ENCODE data around the gene CASZ1.

The CASZ1 gene

DNA sequence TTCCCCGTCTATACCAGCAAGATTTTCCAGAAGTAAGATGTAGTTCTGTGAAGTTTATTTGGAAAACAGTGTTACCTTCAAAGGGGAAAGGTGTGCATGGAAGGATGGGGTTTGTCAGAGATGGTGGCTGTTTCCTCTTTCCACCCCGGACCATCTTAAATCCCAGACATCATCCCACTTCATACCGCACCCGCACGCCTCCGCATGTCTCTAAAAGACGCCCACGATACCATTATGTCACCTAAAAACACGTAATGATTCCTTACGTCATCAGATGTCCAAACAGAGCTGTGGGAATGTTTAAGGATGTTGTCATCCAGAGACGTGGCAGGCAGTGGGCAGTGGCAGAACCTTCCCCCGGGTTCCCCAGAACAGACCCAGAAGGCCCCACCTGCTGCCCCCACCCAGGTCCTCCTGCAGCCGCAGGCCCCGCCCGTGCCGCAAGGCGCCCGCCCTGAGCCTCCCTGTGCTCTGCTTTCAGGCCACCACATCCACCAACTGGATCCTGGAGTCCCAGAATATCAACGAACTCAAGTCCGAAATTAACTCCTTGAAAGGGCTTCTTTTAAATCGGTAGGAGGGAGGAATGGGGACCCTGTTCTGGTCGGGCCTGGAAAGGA, 169.5 kb downstream of the CASZ1 start:
- no peak for DNase-seq (ENCODE audit: low read depth in 2 of 2, low spot score in 1 of 2)

DNA sequence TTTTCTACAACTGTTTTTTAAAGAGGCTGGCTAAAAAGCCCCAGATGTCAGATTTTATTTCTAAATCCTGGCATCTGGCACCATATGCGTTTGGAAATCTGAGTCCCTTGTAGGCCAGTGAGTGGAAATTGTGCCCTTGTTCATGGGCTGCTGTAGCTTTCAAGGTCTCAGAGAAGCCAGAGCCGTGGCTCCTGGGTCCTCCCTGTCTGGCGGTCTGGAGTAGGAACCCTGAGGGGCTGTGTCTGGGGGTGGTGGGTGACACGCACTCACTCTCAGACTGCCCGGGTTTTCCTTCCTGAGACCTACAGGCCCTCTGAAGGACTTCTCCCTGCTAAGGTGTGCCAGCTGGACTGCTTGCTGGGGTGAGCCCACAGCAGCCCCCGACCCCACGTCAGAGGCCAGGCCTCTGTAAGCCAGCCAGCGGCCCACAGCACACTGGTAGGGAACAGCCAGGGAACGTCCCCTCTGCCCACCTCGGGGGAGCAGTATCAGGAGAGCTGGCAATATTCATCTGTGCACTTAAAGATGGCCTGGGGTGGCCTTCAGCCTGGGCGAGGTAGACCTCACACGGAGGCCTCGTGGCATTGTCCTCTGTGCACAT, 170.2 kb downstream of the CASZ1 start:
- no peak for DNase-seq (ENCODE audit: low read depth in 2 of 2, low spot score in 1 of 2)

DNA sequence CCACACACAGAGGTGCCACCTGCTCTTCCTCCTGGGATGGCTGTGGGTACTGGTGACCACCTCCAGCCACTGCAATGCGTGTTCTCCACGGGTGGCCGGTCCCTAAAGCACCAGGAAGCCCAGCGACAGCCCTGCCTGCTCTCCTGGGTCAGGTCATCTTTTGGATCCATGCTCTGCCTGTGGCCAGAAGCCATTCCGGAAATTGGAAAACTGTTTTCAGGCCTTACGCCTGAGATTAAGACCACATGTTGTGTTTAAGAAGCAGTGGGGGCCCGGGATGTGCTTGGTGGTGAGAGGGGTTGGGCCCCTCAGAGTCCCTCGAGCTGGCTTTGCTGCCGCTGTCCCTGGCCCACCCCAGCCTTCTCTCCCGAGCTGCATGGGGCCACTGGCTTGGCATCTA, 170.9 kb downstream of the CASZ1 start:
- no peak for DNase-seq (ENCODE audit: low read depth in 2 of 2, low spot score in 1 of 2)

DNA sequence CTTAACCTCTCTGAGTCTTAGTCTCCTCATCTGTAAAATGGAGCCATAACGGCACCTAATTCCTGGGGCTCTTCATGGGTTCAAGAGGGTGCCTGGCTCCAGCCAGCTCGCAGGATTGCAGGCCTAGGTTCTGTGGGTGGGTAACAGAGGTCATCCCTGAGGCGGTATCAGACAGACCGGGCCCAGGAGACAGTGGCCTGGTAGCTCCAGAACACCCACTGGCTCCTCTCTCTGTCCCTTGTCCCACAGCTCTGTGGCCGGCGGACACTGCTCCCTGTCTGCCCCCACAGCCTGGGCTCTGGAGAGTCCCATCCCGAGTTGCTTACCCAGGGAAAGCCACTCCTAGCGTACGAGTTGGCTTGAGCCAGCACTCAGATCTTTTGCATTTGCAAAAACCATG, 171.4 kb downstream of the CASZ1 start:
- DNase-seq (ENCODE audit: low read depth in 2 of 2, low spot score in 1 of 2), result no peak

DNA sequence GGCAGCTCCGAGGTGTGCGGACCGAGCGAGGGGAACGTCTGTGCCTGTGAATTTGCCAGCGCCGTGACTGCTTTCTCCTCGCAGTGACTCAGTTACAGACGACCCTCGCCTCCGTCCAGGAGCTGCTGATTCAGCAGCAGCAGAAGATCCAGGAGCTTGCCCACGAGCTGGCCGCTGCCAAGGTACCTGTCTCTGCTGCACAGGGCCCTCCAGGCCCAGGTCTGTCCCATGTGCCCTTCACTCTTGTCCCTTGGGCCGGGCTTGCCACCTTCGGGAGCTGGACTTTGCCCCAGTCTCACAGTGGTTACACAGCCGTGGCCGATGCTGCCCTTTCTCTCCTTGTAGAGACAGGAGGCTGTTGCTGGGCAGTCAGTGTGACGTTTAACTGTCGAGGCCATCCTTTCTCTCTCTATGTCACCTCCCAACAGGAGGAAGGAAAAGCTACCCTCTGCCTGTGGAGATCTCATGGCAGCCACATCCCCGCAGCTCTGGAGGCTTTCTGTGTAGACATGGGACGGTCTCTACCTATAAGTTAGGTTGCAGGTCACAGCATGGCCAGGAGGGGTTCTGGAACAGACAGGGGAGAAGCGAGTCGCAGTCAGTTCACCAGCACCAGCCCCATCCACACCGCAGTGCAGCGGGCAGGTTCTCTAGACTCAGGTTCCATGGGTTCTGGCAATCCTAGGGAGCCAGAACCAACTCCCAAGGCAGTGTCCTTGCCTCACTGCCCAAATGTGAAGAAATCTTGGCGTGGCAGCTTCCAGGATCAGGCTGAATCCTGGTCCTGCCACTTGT, 172.0 kb downstream of the CASZ1 start:
- no peak for DNase-seq (ENCODE audit: low read depth in 2 of 2, low spot score in 1 of 2)

DNA sequence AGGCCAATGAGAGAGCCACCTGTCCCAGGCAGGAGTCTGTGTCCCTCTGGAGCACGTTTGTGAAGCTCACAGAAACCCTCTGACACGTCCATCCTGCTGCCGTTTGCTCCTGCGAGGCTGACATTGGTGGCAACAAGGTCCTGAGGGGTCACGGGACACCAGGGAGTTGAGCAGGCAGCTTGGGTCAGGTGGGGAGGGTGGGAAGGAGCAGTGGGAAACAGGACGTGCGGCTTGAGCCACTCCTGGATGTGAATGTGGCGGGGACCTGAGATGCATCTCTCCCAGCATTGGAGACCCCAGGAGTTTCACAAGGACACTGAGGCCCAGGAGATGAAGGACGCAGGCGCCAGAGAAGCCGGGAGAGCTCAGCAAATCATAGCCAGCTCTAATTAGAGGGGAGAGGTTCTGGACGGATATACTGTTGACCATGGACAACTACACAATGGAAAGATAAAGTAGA, 172.7 kb downstream of the CASZ1 start:
- DNase-seq (ENCODE audit: low read depth in 2 of 2, low spot score in 1 of 2), result no peak

DNA sequence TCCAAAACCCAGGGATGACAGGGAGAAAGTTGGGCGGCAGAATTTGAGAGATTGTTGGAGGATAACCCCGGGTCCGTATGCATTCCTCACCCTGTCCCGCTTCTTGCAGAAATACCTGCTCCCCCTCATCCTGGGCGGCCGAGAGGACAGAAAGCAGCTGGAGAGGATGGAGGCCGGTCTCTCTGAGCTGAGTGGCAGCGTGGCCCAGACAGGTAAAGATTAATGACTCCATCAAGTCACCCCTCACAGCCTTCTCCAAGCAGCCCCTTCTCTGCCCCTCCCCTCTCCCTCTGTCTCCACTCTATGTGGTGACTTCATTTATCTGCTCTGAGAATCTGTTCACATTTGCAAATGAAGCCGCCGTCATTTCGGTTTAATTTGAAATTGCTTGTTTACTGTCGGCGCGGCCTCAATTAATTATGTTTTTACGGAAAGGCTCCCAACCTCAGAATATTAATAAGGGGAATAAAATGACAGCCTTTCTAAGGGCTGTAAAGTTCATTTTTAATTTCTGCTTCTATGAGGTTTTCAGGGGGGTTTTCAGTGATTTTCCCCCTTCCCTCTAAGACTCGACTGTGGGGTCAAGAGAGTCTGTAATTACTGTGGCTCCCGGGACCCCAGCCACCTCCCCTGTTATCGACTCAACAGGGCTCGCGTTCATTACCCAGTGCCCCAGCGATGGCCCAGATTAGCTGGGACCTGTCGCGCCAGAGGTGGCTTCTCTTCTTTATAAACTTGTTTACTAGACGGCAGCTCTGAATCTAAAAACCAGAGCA, 173.3 kb downstream of the CASZ1 start:
- no peak for DNase-seq (ENCODE audit: low read depth in 2 of 2, low spot score in 1 of 2)

DNA sequence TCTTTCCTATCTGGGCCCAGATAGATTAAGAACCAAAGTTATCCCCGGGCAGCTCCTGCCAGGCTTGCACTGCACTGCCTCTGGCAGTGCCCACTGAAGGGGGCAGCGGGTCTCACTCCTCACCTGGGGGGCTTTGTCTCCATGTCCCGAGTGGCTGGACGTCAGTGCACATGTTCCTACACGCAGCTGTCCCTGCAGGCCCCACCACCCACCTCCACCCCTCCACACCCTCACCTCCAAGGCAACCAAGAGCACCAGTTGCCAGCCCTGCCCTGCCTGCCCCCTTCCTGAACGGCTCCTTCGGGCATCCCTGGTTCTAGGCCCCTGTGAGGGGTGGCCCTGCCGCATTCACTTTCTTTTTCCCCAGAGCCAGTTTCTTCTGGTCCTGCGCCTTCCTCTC, 174.5 kb downstream of the CASZ1 start:
- DNase-seq (ENCODE audit: low read depth in 2 of 2, low spot score in 1 of 2), result no peak

DNA sequence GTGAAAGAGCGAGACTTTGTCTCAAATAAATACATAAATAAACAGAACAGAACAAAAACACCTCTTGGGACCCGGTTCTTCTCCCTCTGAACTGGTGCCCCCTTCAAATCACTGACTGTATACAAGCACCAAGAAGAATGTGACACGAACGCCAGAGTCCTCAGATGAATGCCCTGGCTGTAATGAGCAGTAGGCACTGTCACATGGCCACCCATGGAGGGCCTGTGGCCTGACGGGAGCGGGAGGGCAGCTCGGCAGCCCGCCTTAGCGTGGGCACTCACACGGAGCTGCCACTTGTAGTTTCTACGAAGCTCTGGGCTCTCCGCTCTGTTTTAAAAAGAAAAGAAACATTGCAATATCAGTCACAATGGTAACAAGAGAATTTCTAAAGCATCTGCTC, 175.7 kb downstream of the CASZ1 start:
- no peak for DNase-seq (ENCODE audit: low read depth in 2 of 2, low spot score in 1 of 2)

DNA sequence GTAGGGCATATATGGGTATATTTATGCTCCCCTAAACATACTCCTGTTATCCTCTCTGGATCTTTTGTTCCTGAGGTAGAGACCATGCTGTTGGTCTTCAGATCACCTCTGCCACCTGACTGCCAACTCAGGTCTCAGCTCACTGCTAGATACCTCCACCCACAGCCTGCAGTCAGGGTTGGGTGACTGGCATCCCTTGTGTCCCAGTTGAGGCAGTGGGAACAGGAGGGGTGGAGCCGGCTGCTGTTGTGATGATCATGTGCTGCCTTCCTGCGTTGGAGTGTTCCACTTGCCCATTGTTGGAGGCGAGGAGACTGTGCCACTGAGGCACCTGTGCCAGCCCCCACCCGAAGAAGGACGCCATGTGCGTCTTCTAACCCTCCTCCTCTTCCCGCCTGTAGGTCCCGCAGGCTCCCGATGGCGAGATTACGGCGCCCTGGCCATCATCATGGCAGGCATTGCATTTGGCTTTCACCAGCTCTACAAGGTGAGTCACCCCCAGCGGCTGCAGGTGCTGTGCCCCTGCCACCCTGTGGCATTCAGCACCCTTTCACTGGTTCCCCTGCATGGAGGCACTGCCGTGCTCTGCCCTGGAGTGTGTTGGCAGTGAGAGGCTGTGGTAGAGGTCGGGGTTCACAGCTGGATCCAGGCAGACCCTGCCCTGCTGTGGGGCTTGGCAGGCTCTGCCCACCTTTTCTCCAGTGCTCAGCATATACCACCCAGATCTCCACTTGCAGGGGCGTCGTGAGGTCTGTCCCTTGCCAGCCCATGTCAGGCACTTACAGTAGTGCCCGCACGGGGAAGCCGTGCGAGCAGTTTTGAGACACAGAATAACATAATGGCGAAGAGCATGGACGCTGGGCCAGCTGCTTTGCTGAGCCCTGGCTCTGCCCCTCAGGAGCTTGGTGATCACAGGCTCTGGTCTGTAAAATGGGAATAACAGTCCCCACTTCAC, 178.2 kb downstream of the CASZ1 start:
- DNase-seq (ENCODE audit: low read depth in 2 of 2, low spot score in 1 of 2), result no peak

DNA sequence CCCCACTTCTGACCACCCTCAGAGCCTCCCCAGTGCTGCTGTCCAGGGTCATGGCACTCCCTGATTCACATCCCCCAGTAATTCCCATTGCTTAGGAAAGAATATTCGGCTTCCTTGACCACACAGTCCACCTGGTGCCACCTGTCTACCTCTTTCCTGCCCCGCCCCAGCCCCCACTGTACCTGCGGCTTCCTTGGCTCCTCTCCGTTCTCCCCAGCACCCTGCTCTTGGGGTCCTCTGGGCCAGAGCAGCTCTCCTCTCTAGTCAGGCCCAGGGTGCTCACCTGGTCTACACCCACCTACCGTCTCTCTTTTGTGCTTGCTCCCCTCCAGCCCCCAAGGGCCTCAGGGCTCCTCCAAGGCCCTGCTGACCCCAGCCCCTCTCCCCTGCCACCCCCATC, 179.1 kb downstream of the CASZ1 start:
- DNase-seq (ENCODE audit: low read depth in 2 of 2, low spot score in 1 of 2), result no peak

DNA sequence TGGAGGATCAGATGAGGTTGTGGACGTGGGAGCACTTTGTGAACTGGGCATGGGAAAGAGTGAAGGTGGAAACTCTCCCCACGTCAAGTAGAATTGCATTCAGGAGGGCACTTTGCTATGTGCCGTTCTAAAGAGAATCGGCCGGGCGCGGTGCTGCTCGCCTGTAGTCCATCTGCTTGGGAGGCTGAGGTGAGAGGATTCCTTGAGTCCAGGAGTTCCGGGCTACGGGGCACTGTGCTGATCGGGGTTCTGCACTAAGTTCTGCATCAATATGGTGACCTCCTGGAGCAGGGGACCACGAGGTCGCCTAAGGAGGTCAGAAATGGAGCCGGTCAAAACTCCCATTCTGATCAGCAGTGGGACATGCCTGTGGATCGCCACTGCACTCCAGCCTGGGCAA, 179.8 kb downstream of the CASZ1 start:
- no peak for DNase-seq (ENCODE audit: low read depth in 2 of 2, low spot score in 1 of 2)

DNA sequence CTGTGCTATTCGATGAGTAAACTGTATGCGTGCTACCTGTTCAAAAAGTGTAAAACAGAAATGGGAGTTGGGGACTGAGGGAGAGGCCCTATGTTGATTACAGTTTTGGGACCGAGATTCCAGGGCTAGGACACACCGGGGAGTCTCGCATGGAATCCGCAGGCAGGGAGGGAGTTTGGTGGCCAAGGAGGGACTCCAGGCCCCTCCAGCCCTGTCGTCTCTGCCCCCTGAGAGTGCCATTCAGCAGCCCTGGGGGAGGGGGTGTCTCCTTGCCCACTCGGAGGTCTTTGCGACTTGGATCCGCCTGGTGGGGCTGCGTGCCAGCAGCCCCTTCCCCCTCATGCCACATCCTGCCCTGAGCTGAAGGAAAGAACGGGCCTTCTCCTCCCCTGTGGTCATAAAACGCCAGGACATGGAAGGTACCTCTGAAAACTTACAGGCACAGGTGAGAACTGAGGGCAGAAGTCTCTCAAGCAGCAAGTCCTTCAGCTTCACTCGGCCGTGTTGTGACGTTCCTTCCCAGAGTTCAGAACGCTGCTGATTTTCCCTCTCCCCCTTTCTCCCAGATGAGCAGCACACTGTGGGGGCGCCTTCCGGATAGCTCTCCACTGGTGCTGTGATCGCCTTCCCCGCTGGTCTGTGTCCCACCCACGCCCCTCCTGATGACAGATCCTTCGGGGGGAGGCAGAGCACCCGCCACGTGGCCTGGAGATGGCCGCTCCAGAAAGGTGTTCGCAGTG, 180.3 kb downstream of the CASZ1 start:
- DNase-seq (ENCODE audit: low read depth in 2 of 2, low spot score in 1 of 2), result no peak

DNA sequence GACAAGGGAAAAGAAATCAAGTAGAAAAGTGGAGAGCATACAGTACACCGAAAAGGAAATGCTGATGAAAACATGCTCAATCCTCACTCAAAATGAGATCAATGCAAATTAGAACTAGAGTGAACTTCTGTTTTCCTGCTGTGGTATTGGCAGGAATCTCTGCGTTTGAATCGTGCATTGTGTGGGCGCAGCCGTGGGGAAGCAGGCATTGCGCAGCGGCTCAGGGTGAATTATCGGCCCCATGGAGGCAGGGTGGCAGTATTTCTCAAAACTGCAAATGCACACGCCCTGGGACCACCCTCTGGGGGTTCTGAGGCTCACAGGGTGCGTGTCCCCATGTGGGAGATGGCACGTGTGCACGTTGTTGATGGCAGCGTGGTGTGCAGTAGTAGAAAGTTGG, 181.1 kb downstream of the CASZ1 start:
- DNase-seq (ENCODE audit: low read depth in 2 of 2, low spot score in 1 of 2), result no peak

DNA sequence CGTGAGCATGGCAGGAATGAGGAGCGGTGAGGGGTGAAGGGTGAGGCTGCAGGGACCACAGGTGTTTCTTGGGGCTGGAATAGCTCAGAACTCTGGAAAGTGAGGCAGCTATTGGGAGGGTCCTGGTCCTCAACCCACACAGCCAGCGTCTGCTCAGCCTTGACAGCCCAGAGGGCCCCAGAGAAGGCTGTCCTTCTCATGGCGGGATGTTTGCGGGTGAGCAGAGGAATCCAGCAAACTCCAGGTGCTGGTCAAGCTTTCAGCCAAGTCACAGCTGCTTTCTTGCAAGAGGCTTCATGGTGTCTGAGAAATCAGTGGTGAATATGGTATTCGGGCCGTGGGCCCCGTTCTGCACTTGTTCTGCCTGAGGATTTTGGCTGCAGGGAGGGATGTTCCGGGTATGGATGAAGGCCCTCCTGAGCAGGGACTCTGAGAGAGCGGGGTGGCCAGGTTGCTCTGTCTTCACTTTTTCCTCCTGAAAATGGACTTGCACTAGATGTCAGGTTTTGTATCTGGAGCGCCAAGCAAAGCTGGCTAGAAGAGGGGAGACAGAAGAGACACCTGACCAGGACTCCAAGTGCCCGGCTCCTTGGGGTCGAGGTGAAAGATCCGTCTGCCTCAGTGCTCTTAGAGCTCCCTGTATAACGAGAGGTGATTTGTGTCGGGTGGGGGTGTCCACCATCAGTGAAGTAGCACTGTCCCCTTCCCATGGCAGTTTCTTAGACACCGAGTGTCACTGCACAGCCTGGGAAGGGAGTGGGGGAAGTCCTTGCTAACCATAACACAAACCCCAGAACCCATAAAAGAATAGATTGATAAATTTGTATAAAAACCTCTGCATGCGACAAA, 181.8 kb downstream of the CASZ1 start:
- no peak for DNase-seq (ENCODE audit: low read depth in 2 of 2, low spot score in 1 of 2)

DNA sequence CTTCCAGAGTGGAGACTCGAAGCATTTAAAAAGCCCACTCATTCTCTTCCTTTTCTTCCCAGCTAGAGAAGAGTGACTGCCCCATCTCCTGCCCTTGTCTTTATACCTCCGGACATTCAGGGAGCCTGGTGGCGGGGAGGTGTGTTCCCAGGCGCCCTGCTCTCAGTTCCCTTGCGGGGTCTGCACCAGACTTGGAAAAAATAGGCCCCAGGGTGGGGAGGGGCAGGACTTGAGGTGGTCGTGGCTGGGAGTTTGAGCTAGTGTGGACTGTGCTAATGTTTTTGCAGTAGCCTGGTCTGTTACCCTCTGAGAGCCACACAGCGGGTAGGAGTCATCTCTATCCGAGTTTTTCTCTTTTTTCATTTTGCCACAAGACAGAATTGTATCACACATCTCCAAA, 182.6 kb downstream of the CASZ1 start:
- DNase-seq (ENCODE audit: low read depth in 2 of 2, low spot score in 1 of 2), result no peak

DNA sequence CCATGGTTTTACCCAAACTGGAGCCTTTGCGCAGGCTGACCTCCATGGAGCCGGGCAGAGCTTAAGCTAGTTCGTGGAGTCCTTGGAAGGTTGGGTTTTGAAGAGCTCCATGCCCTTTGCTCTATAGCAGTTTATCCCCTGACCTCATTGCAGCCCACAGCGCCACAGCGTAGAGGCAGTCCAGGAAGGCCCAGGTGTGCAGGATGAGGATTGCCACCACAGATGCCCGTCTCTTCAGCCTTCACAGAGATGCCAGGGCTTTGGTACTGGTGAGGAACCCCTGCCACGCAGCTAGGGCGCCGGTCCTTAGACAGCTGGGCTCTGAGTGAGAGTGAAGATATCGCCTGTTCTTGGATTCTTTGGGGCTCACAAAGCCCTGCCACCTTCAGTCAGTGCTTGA, 183.1 kb downstream of the CASZ1 start:
- DNase-seq (ENCODE audit: low read depth in 2 of 2, low spot score in 1 of 2), result no peak

DNA sequence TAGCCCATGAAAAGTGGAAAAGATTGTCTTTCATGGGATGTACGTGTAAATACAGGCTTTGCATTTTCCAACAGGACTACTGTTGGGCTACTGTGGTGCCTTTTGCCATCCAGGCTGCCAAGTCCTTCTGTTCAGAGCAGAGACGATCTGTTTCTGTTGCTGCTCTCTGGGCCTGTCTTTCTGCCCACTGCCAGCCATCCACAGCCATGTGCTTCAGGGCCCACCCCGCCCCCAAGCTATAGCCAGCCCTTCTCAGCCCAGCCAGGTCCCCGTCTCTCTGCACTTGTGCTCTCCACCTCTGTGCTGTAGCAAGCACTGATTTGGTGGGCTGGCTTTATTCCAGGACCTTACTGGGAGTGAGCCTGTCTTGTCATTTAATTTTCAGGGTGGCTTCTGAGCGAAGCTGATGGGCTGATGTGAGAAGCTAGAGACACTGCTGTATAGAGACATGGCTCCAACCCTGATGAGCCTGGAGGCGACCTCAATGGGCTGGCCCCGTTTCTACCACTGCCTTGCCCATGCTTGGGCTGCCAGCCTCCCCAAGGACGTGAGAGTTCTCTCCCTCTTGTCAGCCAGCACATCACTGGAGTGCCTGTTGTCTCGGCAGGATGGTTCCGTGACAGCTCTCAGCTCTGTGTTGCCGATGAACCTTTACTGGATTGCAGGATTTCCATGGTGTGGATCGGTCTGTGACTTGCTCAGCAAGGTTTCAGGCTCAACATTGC, 183.8 kb downstream of the CASZ1 start:
- no peak for DNase-seq (ENCODE audit: low read depth in 2 of 2, low spot score in 1 of 2)

Data from stimulated activated CD8-positive, alpha-beta memory T cell treated with anti-CD3 and anti-CD28 coated beads, Interleukin-4, amount 100 ng/mL, for 1 hour (primary cell).